Testis (tissue), 3 donors: ENCODE measurements around the gene RAD50. TPM values are rescaled to one million over a fixed set of nuclear protein-coding genes. Genes with fewer than 3 reads are reported as not detected.
A peak's percentile ranks its signal among the peaks of the same experiment; 100 is the strongest.

ENCODE experiments used
- DNase-seq: peaks from one replicate; pipeline ENCODE4 v3.0.0-alpha.2; 2019
- H3K27ac ChIP-seq, 2 donors: fragments of 200-600 bp; sonication (generic); one replicate each; pipeline ENCODE4 v1.5.1; 2019
- H3K27me3 ChIP-seq: fragments of 200-600 bp; sonication (generic); one replicate; pipeline ENCODE4 v1.5.1; 2019
- H3K36me3 ChIP-seq: fragments of 200-600 bp; sonication (generic); one replicate; pipeline ENCODE4 v1.5.1; 2017; ENCODE audit warnings: low read depth; ENCODE audit errors: missing control alignments
- H3K4me1 ChIP-seq: fragments of 200-600 bp; sonication (generic); one replicate; pipeline ENCODE4 v1.5.1; 2019
- H3K4me3 ChIP-seq, 2 donors: fragments of 200-600 bp; sonication (generic); one replicate each; pipeline ENCODE4 v1.5.1; 2017 to 2019
- H3K9me3 ChIP-seq: fragments of 200-600 bp; sonication (generic); one replicate; pipeline ENCODE4 v1.5.1; 2017
- POLR2A ChIP-seq: fragments of 450-650 bp; IDR thresholded peaks from one replicate; pipeline ENCODE4 v1.6.1; 2017; ENCODE audit warnings: antibody characterized with exemption, mild to moderate bottlenecking, moderate library complexity
- WGBS, 2 donors: methylation state at CpG; one replicate each; pipeline ENCODE4 v1.1.5; 2018; 5-methylcytosine and 5-hydroxymethylcytosine counted together
- intact Hi-C: fragments of 100-400 bp; cut with DNase I; formaldehyde crosslinking; loops from one replicate; pipeline ENCODE4 v1.15.1; 2023; ENCODE audit warnings: low total_unique reads
- polyA plus RNA-seq: library from polyadenylated mRNA; stranded (reverse); fragments of 350-450 nt; fragmentation: Illumina TruSeq; extraction: RNeasy Lipid Tissue Mini Kit (QIAGEN cat#74804); gene quantifications from one replicate; pipeline ENCODE4 v1.2.3, GENCODE V29; 2014; ENCODE audit warnings: low read depth, low replicate concordance; ENCODE audit not compliant: insufficient read depth
- total RNA-seq, 2 donors: library from RNA; depleted of rRNA; stranded (reverse); fragments of >200 nt; gene quantifications; one replicate each; pipeline ENCODE4 v1.2.3, GENCODE V29; 2016
- TF ChIP-seq, protein P1 (sequence below), 3 experiments: fragments of 450-650 bp in 2 of 3; fragments of 200-600 bp in 1 of 3; sonication (generic) in 1 of 3; IDR thresholded peaks; one replicate each; pipeline ENCODE4 v1.5.1; 2016 to 2019; ENCODE audit warnings: antibody characterized with exemption in 3 of 3, mild to moderate bottlenecking in 2 of 3, moderate library complexity in 1 of 3

Gene RAD50
- total and polyA plus RNA-seq, 3 donors from 2014 or later: 5.0 to 41.6 (median 38.6) TPM

DNA sequence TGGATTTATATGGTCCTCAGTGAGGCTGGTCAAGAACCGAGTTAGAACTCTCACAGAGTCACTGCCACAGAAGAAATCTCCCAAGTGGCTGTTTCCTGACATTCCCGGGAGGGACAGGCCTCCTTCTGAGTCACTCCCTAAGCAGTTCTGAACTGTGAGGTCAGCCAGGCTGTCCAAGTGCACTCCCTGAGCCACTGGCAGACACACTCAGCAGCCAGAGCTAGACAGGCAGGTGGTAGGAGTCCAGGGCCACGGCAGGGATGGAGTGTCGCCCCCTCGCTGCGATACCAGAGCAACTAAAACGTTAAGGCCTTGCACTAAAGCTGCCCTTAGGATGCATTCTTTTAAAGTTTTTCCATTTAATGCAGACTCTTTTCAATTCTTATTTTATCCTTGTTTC, 120.4 kb downstream of the RAD50 start:
- Histone ChIP-seq H3K36me3 (no peaks in the 10 kb centered on the region), H3K4me1 (no peaks in the 10 kb centered on the region), H3K27me3 (no peaks in the 10 kb centered on the region), H3K9me3 (no peaks in the 10 kb centered on the region), H3K27ac (no peak overlapping the region), H3K4me3 (no peak overlapping the region)
- TF ChIP-seq POLR2A: no peak
- TF ChIP-seq, protein P1, sequence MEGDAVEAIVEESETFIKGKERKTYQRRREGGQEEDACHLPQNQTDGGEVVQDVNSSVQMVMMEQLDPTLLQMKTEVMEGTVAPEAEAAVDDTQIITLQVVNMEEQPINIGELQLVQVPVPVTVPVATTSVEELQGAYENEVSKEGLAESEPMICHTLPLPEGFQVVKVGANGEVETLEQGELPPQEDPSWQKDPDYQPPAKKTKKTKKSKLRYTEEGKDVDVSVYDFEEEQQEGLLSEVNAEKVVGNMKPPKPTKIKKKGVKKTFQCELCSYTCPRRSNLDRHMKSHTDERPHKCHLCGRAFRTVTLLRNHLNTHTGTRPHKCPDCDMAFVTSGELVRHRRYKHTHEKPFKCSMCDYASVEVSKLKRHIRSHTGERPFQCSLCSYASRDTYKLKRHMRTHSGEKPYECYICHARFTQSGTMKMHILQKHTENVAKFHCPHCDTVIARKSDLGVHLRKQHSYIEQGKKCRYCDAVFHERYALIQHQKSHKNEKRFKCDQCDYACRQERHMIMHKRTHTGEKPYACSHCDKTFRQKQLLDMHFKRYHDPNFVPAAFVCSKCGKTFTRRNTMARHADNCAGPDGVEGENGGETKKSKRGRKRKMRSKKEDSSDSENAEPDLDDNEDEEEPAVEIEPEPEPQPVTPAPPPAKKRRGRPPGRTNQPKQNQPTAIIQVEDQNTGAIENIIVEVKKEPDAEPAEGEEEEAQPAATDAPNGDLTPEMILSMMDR (IDR thresholded peaks at IDR 0.05): no peak
- intact Hi-C loops: no loop called here
- 65 to 66% methylated on average over 7 of the region's 7 CpGs for WGBS, 2 donors
- DNase-seq: peak; percentile 65

- Histone ChIP-seq H3K4me3 (no peak overlapping the region), H3K4me1 (no peaks in the 10 kb centered on the region), H3K9me3 (no peaks in the 10 kb centered on the region), H3K36me3 (no peaks in the 10 kb centered on the region), H3K27ac (no peak overlapping the region), H3K27me3 (no peaks in the 10 kb centered on the region)
- intact Hi-C loops: no loop called here
- 90 to 91% methylated on average over 15 of the region's 15 CpGs for WGBS, 2 donors
- no peak for TF ChIP-seq POLR2A
- TF ChIP-seq, protein P1 (IDR thresholded peaks at IDR 0.05): no peak
- DNase-seq: no peak
Measured at GRCh38 chr5:132677682-132678400, 121.1 kb downstream of the RAD50 start.

DNA sequence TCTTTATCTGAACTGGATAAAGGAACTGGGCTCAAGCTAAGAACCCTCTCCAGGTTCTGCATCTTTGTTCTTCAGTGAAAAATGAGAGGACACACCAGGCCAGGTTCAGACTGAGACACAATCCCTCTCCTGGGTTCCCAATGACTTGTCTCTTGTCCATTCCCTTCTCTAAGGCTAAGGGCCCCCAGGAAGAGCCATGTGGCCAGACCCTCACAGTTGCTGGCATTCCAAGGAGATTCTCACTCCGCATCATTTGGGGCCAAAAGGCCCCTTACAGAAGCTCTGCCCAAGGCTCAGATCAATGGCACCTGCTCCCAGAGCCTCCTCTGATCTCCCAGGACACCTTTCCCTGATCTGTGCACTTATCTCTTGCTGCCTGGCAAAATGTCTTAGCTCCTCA, 122.0 kb downstream of the RAD50 start:
- no peaks in the 10 kb centered on the region for H3K9me3 ChIP-seq
- no peaks in the 10 kb centered on the region for H3K4me1 ChIP-seq
- no peak overlapping the region for H3K4me3 ChIP-seq
- no peak for DNase-seq
- no peak for TF ChIP-seq POLR2A
- TF ChIP-seq, protein P1 (IDR thresholded peaks at IDR 0.05): no peak
- no peaks in the 10 kb centered on the region for H3K36me3 ChIP-seq
- intact Hi-C loops: no loop called here
- no peaks in the 10 kb centered on the region for H3K27me3 ChIP-seq
- WGBS, 2 donors: 88 to 100% methylated on average over 1 of the region's 1 CpG
- H3K27ac ChIP-seq: no peak overlapping the region

DNA sequence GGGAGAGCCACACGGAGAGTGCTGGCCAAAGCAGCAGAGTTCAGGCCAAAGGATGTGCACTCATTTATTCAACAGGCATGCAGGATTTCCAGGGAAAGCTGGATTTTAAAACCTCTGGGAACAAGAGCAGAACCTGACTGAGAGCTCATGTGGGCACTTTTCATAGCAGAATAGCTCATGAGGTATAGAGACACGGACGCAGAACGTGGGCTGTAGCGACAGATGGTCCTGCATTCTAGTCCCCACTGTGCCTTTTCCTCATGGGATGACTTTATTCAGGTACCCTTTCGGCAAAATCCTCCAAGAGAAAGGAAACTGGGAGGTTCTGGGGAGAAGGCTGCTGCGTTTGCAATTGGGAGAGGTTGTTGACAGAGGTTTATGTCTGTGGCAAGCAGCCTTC, 122.4 kb downstream of the RAD50 start:
- Histone ChIP-seq H3K9me3 (no peaks in the 10 kb centered on the region), H3K27me3 (no peaks in the 10 kb centered on the region), H3K27ac (no peak overlapping the region), H3K4me3 (no peak overlapping the region), H3K36me3 (no peaks in the 10 kb centered on the region), H3K4me1 (no peaks in the 10 kb centered on the region)
- no peak for TF ChIP-seq POLR2A
- TF ChIP-seq, protein P1 (IDR thresholded peaks at IDR 0.05): no peak
- DNase-seq: no peak
- intact Hi-C loops: no loop called here
- 84 to 94% methylated on average over 7 of the region's 7 CpGs for WGBS, 2 donors
